CD4-positive, alpha-beta T cell treated with Interleukin-6 for 4 hours (primary cell): ENCODE results near the gene SQSTM1.
"Not testable (repeated sequence)": the region's sequence is repeated elsewhere in the genome, so short reads cannot be mapped to it uniquely, and the experiment has no call there.

Source experiments
- DNase-seq: peaks from one replicate; pipeline ENCODE4 v3.0.0-alpha.2; 2020; ENCODE audit warnings: mixed read lengths

The SQSTM1 gene

DNA sequence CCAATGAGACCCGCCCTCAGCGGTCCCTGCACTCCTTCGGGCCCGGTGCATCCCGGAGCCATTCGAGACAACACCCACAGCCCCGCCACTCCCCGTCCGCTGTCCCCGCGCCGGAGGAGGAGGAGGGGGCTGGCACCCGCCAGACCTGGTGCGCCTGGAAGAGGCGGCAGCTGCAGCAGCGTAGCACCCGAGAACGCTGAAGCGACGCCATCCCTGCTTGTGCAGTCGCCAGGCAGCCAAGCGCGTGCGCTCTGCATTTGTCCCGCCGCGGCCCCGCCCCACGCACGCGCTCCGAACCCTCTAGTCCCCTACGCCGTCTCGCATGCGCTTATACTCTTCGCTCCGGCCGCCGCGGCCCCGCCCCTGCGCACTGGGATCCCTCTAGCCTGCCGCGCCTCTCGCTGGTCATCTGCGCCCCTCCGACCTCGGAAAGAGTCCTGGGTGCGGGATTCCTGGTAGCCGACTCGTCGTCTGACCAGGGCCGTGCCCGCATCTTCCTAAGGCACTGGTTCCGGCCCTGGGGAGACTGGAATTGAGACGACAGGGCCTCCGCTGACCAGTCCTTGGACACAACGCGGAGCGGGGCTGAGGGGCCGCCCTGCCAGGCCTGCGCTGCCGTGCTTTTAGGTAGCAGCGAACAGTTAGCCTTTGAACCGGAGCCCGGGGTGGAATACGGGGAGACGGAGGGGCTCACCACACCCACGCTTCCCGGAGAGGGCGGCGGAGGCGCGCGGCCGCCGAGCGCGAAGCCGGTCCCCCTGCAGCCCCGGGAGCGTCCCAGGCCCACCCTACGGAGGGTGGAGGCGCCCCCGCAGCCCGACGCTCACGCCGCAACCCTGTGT is 38.1 kb downstream of the SQSTM1 start, which contains the start of gene MRNIP:
Gene MRNIP, minus strand, starts transcription at position 232 of the 842 bp plus-strand sequence. Its CDS starts 21 bp downstream, at position 211.
- peak; percentile 95 for DNase-seq

- no peak for DNase-seq
These were observed 39.6 kb downstream of the SQSTM1 start for GRCh38 chr5:179860301-179860700.

- no peak for DNase-seq
These were observed 41.6 kb downstream of the SQSTM1 start for GRCh38 chr5:179862296-179862695.

DNA sequence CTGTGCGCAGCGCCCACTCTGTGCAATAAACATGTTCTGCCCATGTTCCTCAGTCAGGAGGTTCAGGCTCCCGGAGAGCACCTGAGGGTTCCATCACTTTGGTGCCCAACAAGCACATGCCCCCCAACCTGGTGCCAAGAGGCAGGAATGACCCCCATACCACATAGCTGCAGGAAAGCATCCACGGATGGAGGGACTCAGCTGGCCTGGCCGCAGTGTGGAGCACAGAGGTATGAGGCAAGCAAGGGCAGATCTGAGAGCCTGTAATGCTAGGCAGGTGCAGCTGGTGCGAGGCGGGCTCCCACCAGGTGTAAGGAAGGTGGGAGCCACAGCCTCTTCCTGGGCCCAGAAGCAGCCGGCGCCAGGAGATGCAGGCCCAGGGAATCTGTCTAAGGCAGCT is 42.2 kb downstream of the SQSTM1 start:
- DNase-seq, result no peak

GRCh38 chr5:179863449-179864085 is 42.9 kb downstream of the SQSTM1 start:
- no peak for DNase-seq

- no peak for DNase-seq
These were observed 44.0 kb downstream of the SQSTM1 start for GRCh38 chr5:179864686-179865085.

DNA sequence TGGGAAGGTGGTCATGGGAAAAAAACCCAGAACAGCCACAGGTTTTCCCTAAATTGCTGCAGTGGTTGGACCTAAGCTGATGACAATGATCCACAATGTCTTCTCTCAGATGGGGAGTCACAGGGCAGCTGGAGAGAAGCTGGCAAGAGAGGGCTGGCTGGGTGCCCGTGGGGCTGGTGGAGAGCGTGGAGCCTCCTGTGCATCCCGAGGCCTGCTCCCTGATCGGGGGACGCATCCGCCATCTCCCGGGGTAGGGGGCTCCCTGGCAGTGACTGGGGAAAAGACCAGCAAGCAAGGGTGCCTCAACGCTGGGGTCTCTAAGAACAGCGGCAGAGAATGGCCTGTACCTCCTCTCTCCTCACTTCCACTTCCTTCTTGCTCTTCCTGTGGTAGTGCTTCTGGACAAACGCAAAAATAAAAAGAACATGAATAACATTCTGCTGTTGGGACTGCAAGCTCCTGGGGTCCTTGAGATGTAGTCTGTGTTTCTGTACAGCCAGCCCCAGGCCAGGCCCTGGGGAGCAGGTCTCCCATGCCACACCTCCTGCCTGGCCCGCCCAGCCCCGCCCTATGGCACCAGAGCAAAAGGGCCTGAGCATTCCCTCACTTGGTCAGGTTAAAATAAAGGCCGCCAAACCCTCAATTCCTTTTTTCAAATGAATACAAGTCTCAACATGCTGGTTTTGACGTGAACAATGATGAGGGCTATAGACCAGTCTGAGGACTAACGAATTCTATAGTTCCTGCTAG is 45.0 kb downstream of the SQSTM1 start:
- no peak for DNase-seq

GRCh38 chr5:179866241-179867078 is 45.8 kb downstream of the SQSTM1 start:
- DNase-seq, result no peak

DNA sequence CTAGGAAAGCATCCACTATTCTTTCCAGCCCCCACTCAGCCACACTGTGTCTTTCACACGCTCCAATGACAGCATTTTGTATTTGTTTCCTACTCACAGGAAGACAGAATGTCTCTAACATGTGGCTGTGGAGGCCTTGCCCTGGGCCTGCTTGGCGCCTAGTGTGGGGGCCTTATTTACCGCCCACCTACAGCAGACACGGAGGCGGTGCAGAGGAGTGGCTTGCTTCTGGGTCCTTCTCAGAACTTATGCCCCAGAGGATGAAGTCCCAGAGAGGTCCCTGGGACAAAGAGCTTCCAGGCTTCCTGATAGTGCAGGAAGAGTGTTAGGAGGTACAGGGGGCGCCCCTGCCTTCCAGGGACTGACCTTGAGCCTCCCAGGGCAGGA is 46.4 kb downstream of the SQSTM1 start:
- no peak for DNase-seq

DNA sequence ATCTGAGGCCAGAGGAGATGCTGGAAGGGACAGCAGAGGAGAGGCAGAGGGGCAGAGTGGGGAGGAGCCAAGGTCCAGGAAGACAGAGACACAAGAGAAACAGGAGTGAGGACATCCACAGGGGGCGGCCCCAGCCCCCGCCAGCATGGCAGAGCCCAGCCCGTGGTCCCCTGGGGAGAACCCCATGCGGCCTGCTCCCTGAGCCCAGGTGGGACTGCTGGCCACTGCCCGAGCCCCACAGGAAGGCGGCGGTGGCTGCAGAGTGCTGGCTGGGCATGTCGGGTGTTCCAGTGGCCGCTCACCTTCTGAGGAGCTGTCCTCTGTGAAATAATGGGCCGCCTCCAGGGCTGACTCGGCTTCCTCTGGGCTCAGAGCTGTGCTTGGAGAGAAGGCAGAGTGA is 46.8 kb downstream of the SQSTM1 start:
- DNase-seq, result no peak

- no peak for DNase-seq
These were observed 47.8 kb downstream of the SQSTM1 start for GRCh38 chr5:179868541-179868940.

- no peak for DNase-seq
These were observed 48.4 kb downstream of the SQSTM1 start for GRCh38 chr5:179869101-179869500.

- no peak for DNase-seq
These were observed 49.1 kb downstream of the SQSTM1 start for GRCh38 chr5:179869641-179870402.

DNA sequence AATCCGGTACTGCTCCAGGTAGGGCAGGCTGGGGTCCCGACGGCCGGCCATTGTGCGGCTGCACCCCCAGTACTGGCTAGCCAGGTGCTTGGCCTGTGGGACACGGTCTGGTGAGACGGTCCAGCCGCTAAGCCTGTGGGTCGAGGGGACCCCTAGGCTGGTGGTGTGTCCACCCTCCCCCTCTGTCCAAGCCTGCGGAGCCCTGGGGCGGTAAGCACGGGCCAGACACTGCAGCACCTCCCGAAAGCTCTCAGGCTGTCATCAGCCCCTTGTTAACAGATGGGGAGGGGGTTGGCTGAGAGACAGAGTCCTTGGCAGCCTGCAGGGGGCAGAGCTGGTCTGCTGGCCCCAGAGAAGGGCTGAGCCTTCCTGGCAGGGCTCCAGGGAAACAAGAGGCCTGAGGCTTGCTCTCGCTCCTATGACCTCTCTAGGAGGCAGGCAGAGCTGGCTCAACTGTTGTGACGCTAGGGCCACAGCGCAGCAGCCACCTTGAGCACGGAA is 49.7 kb downstream of the SQSTM1 start:
- DNase-seq, result no peak

DNA sequence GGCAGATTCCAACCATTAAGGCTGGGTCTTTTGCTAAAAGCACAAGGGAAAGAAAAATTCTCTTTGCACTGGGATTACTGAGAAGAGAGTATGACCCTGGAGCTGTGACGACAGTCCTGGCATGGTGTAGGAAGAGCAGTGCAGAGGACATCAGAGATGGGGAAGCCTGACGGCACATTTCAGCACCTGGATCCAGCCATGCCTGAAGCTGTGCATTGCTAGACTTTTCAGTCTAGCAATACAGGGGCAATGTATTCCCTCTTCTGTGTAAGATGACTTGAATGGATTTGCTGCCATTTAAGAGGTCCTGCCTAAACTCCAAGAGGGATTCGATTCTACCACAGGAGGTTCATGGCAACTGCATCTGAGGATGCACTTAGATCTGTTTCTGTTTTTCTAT is 50.2 kb downstream of the SQSTM1 start:
- no peak for DNase-seq

- not testable (repeated sequence) for DNase-seq
These were observed 50.8 kb downstream of the SQSTM1 start for GRCh38 chr5:179871533-179871932.

DNA sequence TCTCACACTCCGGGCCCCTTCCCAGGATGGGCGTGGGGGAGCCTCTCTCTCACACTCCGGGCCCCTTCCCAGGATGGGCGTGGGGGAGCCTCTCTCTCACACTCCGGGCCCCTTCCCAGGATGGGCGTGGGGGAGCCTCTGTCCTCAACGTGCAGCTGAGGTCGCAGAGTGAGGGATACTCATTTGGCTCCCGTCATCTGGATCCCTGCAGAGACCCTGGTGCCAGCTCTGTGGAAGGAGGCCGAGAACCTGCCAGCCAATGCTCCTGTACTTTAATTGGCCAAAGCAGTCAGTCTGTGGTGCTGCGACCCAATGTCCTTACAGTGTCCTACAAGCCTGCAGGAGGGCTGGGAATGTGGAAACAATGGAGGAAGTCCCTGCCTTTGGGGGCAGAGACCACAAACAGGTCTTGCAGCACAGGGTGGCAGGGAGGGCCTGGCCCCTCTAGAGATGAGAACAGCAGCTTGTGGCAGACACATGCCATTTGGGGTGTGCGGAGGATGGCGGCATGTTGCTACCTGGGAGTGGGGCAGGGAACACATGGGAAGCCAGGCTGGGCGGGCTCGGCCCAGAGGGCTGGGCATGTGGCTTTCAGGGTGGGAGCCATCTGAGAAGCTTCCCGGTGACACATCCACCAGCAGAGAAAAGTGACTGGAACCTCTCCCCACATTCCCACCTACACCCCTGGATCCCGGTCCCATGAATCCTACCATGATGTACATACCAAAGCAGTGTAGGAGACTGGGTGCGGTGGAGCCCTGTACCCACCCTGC is 51.5 kb downstream of the SQSTM1 start:
- DNase-seq, result no peak

DNA sequence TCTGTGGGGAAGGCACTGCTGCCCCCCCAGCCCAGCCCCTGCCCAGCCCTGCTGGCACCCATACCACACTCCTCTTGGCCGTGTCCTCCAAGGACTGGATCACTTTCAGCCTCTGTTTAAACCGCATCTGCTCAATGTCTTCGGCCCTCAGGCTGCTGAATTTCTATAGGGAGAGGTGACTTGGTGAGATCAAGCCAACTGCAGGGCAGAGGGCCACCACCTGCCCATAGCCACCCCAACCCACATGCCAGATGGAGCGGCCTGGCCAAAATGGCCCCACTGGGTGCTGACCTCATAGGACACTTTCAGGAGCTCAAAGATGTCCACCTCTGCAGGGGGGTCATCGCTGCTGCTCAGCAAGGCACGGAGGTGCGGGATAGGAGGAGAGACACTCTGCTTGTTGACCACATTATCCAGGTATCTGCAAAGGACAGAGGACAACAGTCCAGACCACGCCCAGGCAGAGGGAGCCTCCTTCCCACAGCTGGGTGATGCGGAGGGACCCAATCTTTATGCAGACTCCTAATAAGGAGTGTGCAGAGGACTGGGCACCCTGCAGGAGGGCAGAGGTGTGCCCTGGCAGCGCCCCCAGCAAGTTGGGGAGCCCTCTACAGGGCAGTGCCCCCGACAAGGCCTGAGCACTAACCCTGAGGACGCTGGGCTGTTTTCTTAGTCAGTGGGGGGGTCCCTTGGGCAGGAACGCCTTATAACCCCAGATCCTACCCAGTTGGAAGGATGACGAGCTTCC is 52.3 kb downstream of the SQSTM1 start:
- no peak for DNase-seq

DNA sequence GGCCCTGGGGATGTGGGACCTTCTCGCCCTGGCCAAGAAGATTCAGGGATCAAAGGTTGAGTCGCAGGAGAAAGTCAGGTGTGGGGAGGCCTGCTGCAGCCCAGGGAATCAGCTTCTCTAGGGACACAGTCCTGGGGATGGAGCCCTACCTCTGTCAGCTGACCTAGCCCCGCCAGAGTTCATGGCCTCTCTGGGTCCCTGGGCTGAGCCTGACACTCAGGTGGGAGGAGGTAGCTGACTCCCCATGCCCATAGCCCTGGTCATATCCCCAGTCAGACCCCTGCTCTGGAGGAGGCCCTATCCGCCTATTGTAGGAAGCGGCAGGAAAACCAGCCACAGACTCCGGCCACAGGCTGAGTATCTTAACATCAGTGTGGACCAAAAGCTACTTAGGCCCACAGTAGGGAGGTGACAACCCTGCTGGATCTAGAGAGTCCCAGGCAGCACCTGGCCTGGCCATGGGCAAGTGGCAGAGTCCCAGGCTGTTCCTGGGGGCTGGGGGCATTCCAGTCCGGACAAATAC is 52.9 kb downstream of the SQSTM1 start:
- DNase-seq, result no peak

DNA sequence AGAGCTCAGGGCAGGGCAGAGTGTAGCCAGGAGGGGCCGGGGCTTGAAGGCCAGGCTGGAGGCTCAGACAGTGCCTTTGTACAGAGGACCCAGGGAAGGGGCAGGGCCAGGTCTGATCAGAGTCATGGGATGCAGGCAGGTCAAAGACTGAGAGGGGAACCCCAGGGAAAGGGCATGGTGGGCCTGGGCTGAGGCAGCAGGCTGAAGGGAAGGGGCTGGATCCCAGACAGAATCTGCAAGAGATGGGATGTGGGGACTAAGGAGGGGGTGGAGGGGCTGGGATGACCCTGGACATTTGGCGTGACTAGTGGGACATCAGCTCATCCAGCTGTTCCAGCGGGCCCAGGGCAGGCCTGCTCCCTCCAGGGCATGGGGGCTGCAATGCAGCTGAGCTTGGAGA is 53.4 kb downstream of the SQSTM1 start:
- DNase-seq, result no peak
